Stimulated activated CD8-positive, alpha-beta memory T cell treated with anti-CD3 and anti-CD28 coated beads, Interleukin-7, amount 100 ng/mL, for 24 hours (primary cell): Measurements from ENCODE around the gene IGSF21.

Experiments used
- DNase-seq: peaks from one replicate; pipeline ENCODE4 v3.0.0-alpha.2; 2020; ENCODE audit warnings: low read depth

IGSF21 gene

GRCh38 chr1:18229625-18230024 is 122.0 kb downstream of the IGSF21 start:
- no peak for DNase-seq

- no peak for DNase-seq
Observed at GRCh38 chr1:18230321-18230720, 122.7 kb downstream of the IGSF21 start.

- DNase-seq: no peak
Observed at GRCh38 chr1:18230840-18231239, 123.2 kb downstream of the IGSF21 start.

- no peak for DNase-seq
Observed at GRCh38 chr1:18232052-18232451, 124.5 kb downstream of the IGSF21 start.

- no peak for DNase-seq
Observed at GRCh38 chr1:18233176-18233864, 125.7 kb downstream of the IGSF21 start.

- no peak for DNase-seq
Observed at GRCh38 chr1:18234790-18235242, 127.2 kb downstream of the IGSF21 start.

GRCh38 chr1:18237371-18237770 is 129.8 kb downstream of the IGSF21 start:
- no peak for DNase-seq

GRCh38 chr1:18238190-18238589 is 130.6 kb downstream of the IGSF21 start:
- DNase-seq: no peak

GRCh38 chr1:18239671-18240070 is 132.1 kb downstream of the IGSF21 start:
- DNase-seq: no peak

- no peak for DNase-seq
Observed at GRCh38 chr1:18240906-18241305, 133.3 kb downstream of the IGSF21 start.

GRCh38 chr1:18241891-18242290 is 134.3 kb downstream of the IGSF21 start:
- no peak for DNase-seq

GRCh38 chr1:18243503-18244175 is 136.0 kb downstream of the IGSF21 start:
- no peak for DNase-seq

- no peak for DNase-seq
Observed at GRCh38 chr1:18244762-18245161, 137.2 kb downstream of the IGSF21 start.

- no peak for DNase-seq
Observed at GRCh38 chr1:18245647-18246046, 138.0 kb downstream of the IGSF21 start.

- no peak for DNase-seq
Observed at GRCh38 chr1:18246543-18246942, 138.9 kb downstream of the IGSF21 start.

- no peak for DNase-seq
Observed at GRCh38 chr1:18247151-18247550, 139.6 kb downstream of the IGSF21 start.

GRCh38 chr1:18249631-18250030 is 142.0 kb downstream of the IGSF21 start:
- no peak for DNase-seq

- no peak for DNase-seq
Observed at GRCh38 chr1:18253093-18253492, 145.5 kb downstream of the IGSF21 start.

- DNase-seq: no peak
Observed at GRCh38 chr1:18256282-18257235, 149.0 kb downstream of the IGSF21 start.

- DNase-seq: no peak
Observed at GRCh38 chr1:18257778-18258177, 150.2 kb downstream of the IGSF21 start.

- no peak for DNase-seq
Observed at GRCh38 chr1:18261891-18262290, 154.3 kb downstream of the IGSF21 start.

GRCh38 chr1:18262726-18263125 is 155.1 kb downstream of the IGSF21 start:
- DNase-seq: no peak
